HFFc6 (cell line): ENCODE results near the gene PLEKHG7. TPM values are rescaled to one million over a fixed set of nuclear protein-coding genes. Genes with fewer than 3 reads are reported as not detected.
"Not testable (repeated sequence)": the region's sequence is repeated elsewhere in the genome, so short reads cannot be mapped to it uniquely, and the experiment has no call there.

Experiments used
- DNase-seq: peaks from one replicate; pipeline ENCODE4 v3.0.0-alpha.2; 2018
- H3K27ac Mint-ChIP-seq: 2 replicates; pipeline ENCODE4 v1.8.0; 2020; ENCODE audit warnings: mild to moderate bottlenecking, mixed read lengths
- H3K27me3 Mint-ChIP-seq: 2 replicates; pipeline ENCODE4 v1.8.0; 2021; ENCODE audit warnings: mild to moderate bottlenecking, moderate library complexity, mixed read lengths; ENCODE audit not compliant: insufficient read depth
- H3K36me3 Mint-ChIP-seq: 2 replicates; pipeline ENCODE4 v1.8.0; 2021; ENCODE audit warnings: low read depth, mixed read lengths
- H3K4me1 Mint-ChIP-seq: 2 replicates; pipeline ENCODE4 v1.8.0; 2020; ENCODE audit warnings: low read depth, mixed read lengths
- H3K4me3 Mint-ChIP-seq: 2 replicates; pipeline ENCODE4 v1.8.0; 2020; ENCODE audit warnings: mild to moderate bottlenecking, moderate library complexity, mixed read lengths
- H3K9me3 Mint-ChIP-seq: 2 replicates; pipeline ENCODE4 v1.8.0; 2020; ENCODE audit warnings: mild to moderate bottlenecking, mixed read lengths
- CTCF ChIP-seq: fragments of 200-600 bp; sonication (generic); IDR thresholded peaks from 2 replicates; pipeline ENCODE4 v1.5.0; 2021; ENCODE audit warnings: antibody characterized with exemption, mild to moderate bottlenecking
- long read RNA-seq: library from polyadenylated mRNA; unstranded; transcript quantifications from one replicate; pipeline ENCODE4 v2.0.0, GENCODE V29; 2019
- total RNA-seq, 6 experiments: library from RNA; stranded (reverse); fragmentation: NEBNext Ultra II Directional; extraction: Animal tissue kit (Norgen Biotek cat#: 25700); gene quantifications; 2 replicates in 1 of 6; 3 replicates in 5 of 6; pipeline ENCODE4 v1.2.3, GENCODE V29; 2021

The PLEKHG7 gene, protein sequence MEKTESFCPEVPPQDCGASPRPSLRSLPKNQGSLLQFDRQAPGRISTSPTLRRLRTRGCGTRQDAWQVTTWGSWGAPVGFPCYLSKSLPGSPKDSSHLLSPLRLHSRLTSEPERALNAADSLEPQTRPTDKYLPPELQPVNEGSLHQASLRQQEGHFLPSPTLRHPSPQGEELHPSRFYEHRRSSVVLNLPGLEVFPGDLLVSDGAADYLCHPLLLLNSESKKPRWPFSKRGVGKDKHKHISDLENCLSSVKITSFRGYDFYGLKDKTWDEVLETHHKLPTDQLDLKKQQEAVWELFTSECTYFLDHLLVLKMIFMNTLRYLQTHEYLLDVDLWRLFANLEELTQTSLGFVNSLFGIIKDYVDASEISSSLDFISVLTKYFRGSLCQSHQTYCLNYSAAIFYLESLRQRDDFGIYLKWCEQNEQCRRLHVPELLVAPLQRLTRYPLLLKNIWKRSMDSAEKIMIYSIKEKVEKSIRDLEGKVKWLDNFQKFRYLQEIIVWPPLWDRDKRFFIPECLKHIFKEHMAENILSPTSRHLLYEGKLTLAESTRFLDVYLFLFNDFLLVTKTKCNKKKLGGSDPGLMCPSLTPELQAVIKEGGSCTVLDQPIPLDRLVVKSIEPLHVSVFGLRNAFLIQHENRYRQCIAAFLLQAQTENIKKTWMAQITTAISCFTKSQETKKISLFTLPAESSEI
- total RNA-seq, result under 1 TPM in 1 of 6 experiments, not detected in 5; 0.06 TPM
- long read RNA-seq, partial matches to known transcripts, result 0 of 9 reads
- long read RNA-seq, other reads (novel, unspliced or antisense), result 9 of 9 reads

- no peak within 1 kb of the TSS for H3K27ac Mint-ChIP-seq
- no peaks in the 10 kb centered on the region for H3K36me3 Mint-ChIP-seq
- peaks cover 2% of the 10 kb centered on the region for H3K27me3 Mint-ChIP-seq
- no peak for DNase-seq
- no peaks in the 10 kb centered on the region for H3K4me1 Mint-ChIP-seq
- no peaks in the 10 kb centered on the region for H3K9me3 Mint-ChIP-seq
- no peak within 1 kb of the TSS for H3K4me3 Mint-ChIP-seq
- no peak for TF ChIP-seq CTCF
These were observed at the start of gene PLEKHG7 for GRCh38 chr12:92702754-92703679. TSS of gene PLEKHG7 (plus strand) at chr12:92702989. CDS start at chr12:92706632, 3,643 bp downstream.

GRCh38 chr12:92654256-92654655 lies 48.5 kb upstream of the PLEKHG7 start:
- H3K27ac Mint-ChIP-seq, H3K36me3 Mint-ChIP-seq, H3K4me3 Mint-ChIP-seq, DNase-seq, H3K9me3 Mint-ChIP-seq: not testable (repeated sequence)
- H3K27me3 Mint-ChIP-seq, result peaks cover 11% of the 10 kb centered on the region; the same call in 1 of the 2 replicates
- H3K4me1 Mint-ChIP-seq, result peaks cover 11% of the 10 kb centered on the region

DNA sequence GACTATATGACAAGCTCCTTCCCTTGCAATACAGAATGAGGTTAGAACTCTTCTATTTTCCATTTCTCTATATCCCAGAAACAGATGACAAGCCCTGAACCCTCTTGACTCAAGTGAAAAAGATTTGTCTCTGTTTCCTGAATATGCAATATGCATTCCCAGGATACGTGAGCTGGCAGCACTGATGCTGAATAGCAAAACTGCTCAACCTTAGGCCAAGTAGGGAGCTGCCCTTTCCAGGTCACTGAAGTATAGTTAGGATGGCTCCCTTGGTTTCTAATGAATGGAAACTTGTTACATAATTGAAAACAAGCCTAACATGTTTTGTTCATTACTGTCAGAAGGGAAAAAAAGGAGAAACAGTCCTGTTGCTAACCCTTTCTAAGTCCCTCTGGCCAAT lies 47.9 kb upstream of the PLEKHG7 start:
- Mint-ChIP-seq H3K36me3 (no peaks in the 10 kb centered on the region), H3K4me1 (peaks cover 4% of the 10 kb centered on the region), H3K9me3 (no peaks in the 10 kb centered on the region), H3K27me3 (peaks cover 15% of the 10 kb centered on the region; the same call in 1 of the 2 replicates), H3K4me3 (no peak overlapping the region), H3K27ac (no peak overlapping the region)
- DNase-seq, result no peak
- no peak for TF ChIP-seq CTCF

DNA sequence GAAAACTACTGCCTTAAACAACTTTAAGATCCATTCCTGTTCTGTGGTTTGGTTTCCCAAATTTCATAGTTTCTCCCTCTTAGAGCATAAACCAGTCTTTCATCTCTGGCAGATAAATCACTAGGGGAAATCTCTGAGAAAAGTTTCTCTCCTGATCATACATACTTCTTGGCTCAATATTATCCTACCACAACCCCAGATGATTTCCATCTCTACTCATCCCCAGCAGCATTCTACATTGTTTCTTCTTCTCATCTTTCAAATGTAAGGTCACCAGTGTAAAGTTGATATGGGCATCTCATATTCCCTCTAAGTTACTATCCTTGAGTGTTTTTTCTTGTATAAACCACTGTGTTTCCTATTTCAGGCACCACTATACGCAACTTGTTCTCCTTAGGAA lies 45.9 kb upstream of the PLEKHG7 start:
- Mint-ChIP-seq H3K27ac (no peak overlapping the region), H3K4me3 (no peak overlapping the region), H3K4me1 (no peaks in the 10 kb centered on the region), H3K27me3 (peaks cover 15% of the 10 kb centered on the region; the same call in 1 of the 2 replicates), H3K9me3 (no peaks in the 10 kb centered on the region), H3K36me3 (no peaks in the 10 kb centered on the region)
- no peak for DNase-seq
- TF ChIP-seq CTCF, result no peak

DNA sequence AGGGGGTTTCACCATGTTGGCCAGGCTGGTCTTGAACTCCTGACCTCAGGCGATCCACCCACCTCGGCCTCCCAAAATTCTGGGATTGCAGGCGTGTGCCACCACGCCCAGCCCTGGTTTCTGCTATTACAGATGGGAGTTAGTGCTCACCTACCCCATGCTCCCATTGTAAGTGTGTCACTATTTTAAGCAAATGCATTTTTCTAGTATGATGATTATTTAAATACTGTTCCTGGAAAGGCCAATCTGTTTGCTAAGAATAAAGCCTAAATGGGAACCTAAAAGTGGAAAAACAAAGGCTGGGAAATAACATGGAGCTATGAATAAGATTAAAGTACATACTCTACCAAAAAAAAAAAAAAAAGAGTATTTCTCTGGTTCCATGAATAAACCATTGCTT lies 45.0 kb upstream of the PLEKHG7 start:
- DNase-seq, result no peak
- Mint-ChIP-seq H3K27me3 (peaks cover 16% of the 10 kb centered on the region; the same call in 1 of the 2 replicates), H3K9me3 (no peaks in the 10 kb centered on the region), H3K4me3 (no peak overlapping the region), H3K4me1 (no peaks in the 10 kb centered on the region), H3K27ac (no peak overlapping the region), H3K36me3 (no peaks in the 10 kb centered on the region)
- TF ChIP-seq CTCF, result no peak
